Lower leg skin (tissue), 4 donors: ENCODE measurements around the gene PSMA2. TPM values are rescaled to one million over a fixed set of nuclear protein-coding genes. Genes with fewer than 3 reads are reported as not detected.

Experiments used
- DNase-seq, 2 donors: peaks; one replicate each; pipeline ENCODE4 v3.0.0-alpha.2; 2019; ENCODE audit warnings: low spot score in 2 of 2
- H3K4me3 ChIP-seq: fragments of 200-600 bp; sonication (generic); 2 replicates; pipeline ENCODE4 v1.5.1; 2017; ENCODE audit warnings: mild to moderate bottlenecking, low read depth; ENCODE audit not compliant: poor library complexity, severe bottlenecking
- CTCF ChIP-seq, 3 donors: fragments of 450-650 bp; IDR thresholded peaks; one replicate each; pipeline ENCODE4 v1.5.1; 2016; ENCODE audit warnings: antibody characterized with exemption in 3 of 3, mild to moderate bottlenecking in 3 of 3, moderate library complexity in 2 of 3
- POLR2A ChIP-seq, 2 donors: fragments of 450-650 bp; IDR thresholded peaks; one replicate each; pipeline ENCODE4 v1.6.1; 2016 to 2017; ENCODE audit warnings: antibody characterized with exemption in 2 of 2, mild to moderate bottlenecking in 1 of 2, moderate library complexity in 1 of 2
- WGBS, 2 donors: methylation state at CpG; one replicate each; pipeline ENCODE4 v1.1.5; 2018; 5-methylcytosine and 5-hydroxymethylcytosine counted together
- intact Hi-C: fragments of 100-400 bp; cut with DNase I; formaldehyde crosslinking; loops from one replicate; pipeline ENCODE4 v1.15.0; 2023; ENCODE audit warnings: low total_unique reads
- total RNA-seq, 4 donors: library from RNA; depleted of rRNA; stranded (reverse); fragments of >200 nt; gene quantifications; one replicate each; pipeline ENCODE4 v1.1.0, GENCODE V29; 2016

The PSMA2 gene
- total RNA-seq, 4 donors from 2014 or later: 28.5 to 59.8 (median 44.3) TPM

- intact Hi-C loops: no loop called here
- no peak for TF ChIP-seq POLR2A (IDR thresholded peaks at IDR 0.05)
- no peak for TF ChIP-seq CTCF (IDR thresholded peaks at IDR 0.05)
- WGBS, 2 donors: 66 to 81% methylated on average over 2 of the region's 2 CpGs
- DNase-seq: no peak
- H3K4me3 ChIP-seq: no peak overlapping the region
These were observed 28.8 kb upstream of the PSMA2 start for GRCh38 chr7:42960762-42961161.

- no peak for TF ChIP-seq CTCF (IDR thresholded peaks at IDR 0.05)
- TF ChIP-seq POLR2A (IDR thresholded peaks at IDR 0.05): no peak
- H3K4me3 ChIP-seq: no peak overlapping the region
- no peak for DNase-seq
- intact Hi-C loops: no loop called here
- 81 to 82% methylated on average over 2 of the region's 2 CpGs for WGBS, 2 donors
These were observed 27.6 kb upstream of the PSMA2 start for GRCh38 chr7:42959549-42959948.

- DNase-seq: no peak
- H3K4me3 ChIP-seq: no peak overlapping the region
- TF ChIP-seq POLR2A (IDR thresholded peaks at IDR 0.05) (no peak), CTCF (IDR thresholded peaks at IDR 0.05) (no peak)
- intact Hi-C loops: no loop called here
These were observed 24.1 kb upstream of the PSMA2 start for GRCh38 chr7:42956062-42956461.

GRCh38 chr7:42953994-42954393 lies 22.0 kb upstream of the PSMA2 start:
- DNase-seq: no peak
- H3K4me3 ChIP-seq: no peak overlapping the region
- intact Hi-C loops: no loop called here
- TF ChIP-seq CTCF (IDR thresholded peaks at IDR 0.05): no peak
- TF ChIP-seq POLR2A (IDR thresholded peaks at IDR 0.05): no peak
- WGBS, 2 donors: 83 to 88% methylated on average over 4 of the region's 4 CpGs

- DNase-seq: no peak
- TF ChIP-seq CTCF (IDR thresholded peaks at IDR 0.05) (no peak), POLR2A (IDR thresholded peaks at IDR 0.05) (no peak)
- intact Hi-C loops: no loop called here
- H3K4me3 ChIP-seq: no peak overlapping the region
- 69 to 71% methylated on average over 4 of the region's 4 CpGs for WGBS, 2 donors
These were observed 20.4 kb upstream of the PSMA2 start for GRCh38 chr7:42952328-42952727.

GRCh38 chr7:42950417-42950816 lies 18.4 kb upstream of the PSMA2 start:
- DNase-seq: no peak
- 65 to 77% methylated on average over 3 of the region's 3 CpGs for WGBS, 2 donors
- intact Hi-C loops: no loop called here
- no peak overlapping the region for H3K4me3 ChIP-seq
- TF ChIP-seq POLR2A (IDR thresholded peaks at IDR 0.05) (no peak), CTCF (IDR thresholded peaks at IDR 0.05) (no peak)
